GM19238 (cell line): Measurements from ENCODE around the gene LRMDA.

Source experiments
- DNase-seq: peaks from one replicate; pipeline ENCODE4 v3.0.0; 2011; ENCODE audit warnings: low spot score; ENCODE audit not compliant: insufficient read length

LRMDA gene

GRCh38 chr10:75401569-75402485 is 29.6 kb upstream of the LRMDA start, which contains the start of gene ZNF503:
Gene ZNF503 (minus strand): TSS chr10:75401764. CDS start chr10:75401419, 345 bp downstream.
- peak; percentile 78 for DNase-seq

GRCh38 chr10:75402486-75403143 is 28.8 kb upstream of the LRMDA start:
- no peak for DNase-seq

GRCh38 chr10:75403144-75403938 is 28.1 kb upstream of the LRMDA start:
- DNase-seq, result no peak

GRCh38 chr10:75403939-75404814 is 27.2 kb upstream of the LRMDA start:
- DNase-seq, result no peak

- no peak for DNase-seq
Measured at GRCh38 chr10:75404815-75405597, 26.4 kb upstream of the LRMDA start.

GRCh38 chr10:75405598-75406461 is 25.6 kb upstream of the LRMDA start:
- no peak for DNase-seq

- no peak for DNase-seq
Measured at GRCh38 chr10:75406462-75407223, 24.8 kb upstream of the LRMDA start.

- DNase-seq, result no peak
Measured at GRCh38 chr10:75407224-75407712, 24.2 kb upstream of the LRMDA start.

GRCh38 chr10:75407713-75408508 is 23.5 kb upstream of the LRMDA start:
- no peak for DNase-seq

- DNase-seq, result no peak
Measured at GRCh38 chr10:75408509-75408875, 22.9 kb upstream of the LRMDA start.

GRCh38 chr10:75408911-75409885 is 22.2 kb upstream of the LRMDA start:
- no peak for DNase-seq

GRCh38 chr10:75410132-75411005 is 21.1 kb upstream of the LRMDA start:
- DNase-seq, result no peak

- no peak for DNase-seq
Measured at GRCh38 chr10:75414527-75414926, 16.9 kb upstream of the LRMDA start.

- no peak for DNase-seq
Measured at GRCh38 chr10:75417522-75417927, 13.9 kb upstream of the LRMDA start.

GRCh38 chr10:75418293-75418692 is 13.1 kb upstream of the LRMDA start:
- DNase-seq, result no peak
